Measurements from ENCODE around the gene ANKRD33B.

The ANKRD33B gene

DNA sequence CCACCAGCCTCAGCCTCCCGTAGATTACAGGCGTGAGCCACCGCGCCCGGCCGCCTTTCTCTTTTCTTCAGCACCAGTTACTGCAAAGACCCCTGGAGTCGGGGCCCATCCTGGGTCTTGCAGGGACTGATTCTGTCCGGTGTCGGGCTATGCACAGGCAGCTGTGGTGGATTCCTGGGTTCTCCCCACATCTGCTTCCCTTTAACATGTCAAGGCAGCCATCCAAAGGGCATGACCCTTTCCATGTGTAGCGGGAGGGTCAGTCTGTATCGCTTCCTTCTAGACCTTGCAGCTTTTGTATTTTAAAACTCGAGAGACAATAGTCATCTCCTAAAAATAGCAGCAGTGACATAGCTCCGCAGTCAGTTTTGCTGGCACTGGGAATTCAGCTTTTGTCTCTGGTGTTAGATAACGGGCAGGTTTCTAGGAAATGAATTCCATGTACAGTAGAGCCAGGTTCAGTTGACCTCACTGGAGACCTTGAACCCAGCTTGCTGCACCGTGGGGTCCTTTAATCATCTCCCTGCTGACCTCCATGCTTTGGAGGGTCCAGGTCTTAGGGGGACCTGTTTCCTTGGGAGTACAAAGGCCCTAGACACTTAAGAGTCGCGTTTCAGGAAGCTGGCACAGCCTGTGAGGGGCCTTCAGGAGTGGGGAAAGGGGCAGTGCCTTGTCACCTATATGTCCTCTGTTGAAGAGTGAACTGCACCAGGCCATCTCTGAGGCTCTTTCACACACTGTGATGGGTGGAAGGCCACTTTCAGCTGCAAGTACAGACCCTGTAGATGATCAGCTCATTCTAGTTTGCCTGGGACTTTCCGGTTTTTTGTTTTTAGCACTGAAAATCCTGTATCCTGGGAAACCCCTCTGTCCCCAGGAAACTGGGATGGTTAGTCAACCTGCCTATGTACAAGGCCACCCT, 13.8 kb downstream of the ANKRD33B start:
- no peak for DNase-seq (ENCODE audit: low read depth in 2 of 3, low spot score in 1 of 3)

GRCh38 chr5:10578293-10578665, 14.4 kb downstream of the ANKRD33B start:
- DNase-seq (ENCODE audit: low read depth in 2 of 3, low spot score in 1 of 3), result no peak

DNA sequence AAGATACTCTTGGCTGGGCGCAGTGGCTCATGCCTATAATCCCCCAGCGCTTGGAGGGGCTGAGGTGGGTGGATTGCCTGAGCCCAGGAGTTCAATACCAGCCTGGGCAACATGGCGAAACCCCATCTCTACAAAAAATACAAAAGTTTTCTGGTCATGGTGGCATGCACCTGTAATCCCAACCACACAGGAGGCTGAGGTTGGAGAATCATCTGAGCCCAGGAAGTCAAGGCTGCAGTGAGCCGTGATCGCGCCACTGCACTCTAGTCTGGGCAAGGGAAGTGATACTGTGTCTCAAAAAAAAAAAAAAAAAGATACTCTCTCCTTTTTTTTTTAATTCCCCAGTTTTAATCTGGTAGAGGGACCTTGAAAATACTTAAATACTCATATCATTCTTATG, 15.0 kb downstream of the ANKRD33B start:
- DNase-seq (ENCODE audit: low read depth in 2 of 3, low spot score in 1 of 3), result no peak

GRCh38 chr5:10579536-10580521, 16.0 kb downstream of the ANKRD33B start:
- no peak for DNase-seq (ENCODE audit: low read depth in 2 of 3, low spot score in 1 of 3)

DNA sequence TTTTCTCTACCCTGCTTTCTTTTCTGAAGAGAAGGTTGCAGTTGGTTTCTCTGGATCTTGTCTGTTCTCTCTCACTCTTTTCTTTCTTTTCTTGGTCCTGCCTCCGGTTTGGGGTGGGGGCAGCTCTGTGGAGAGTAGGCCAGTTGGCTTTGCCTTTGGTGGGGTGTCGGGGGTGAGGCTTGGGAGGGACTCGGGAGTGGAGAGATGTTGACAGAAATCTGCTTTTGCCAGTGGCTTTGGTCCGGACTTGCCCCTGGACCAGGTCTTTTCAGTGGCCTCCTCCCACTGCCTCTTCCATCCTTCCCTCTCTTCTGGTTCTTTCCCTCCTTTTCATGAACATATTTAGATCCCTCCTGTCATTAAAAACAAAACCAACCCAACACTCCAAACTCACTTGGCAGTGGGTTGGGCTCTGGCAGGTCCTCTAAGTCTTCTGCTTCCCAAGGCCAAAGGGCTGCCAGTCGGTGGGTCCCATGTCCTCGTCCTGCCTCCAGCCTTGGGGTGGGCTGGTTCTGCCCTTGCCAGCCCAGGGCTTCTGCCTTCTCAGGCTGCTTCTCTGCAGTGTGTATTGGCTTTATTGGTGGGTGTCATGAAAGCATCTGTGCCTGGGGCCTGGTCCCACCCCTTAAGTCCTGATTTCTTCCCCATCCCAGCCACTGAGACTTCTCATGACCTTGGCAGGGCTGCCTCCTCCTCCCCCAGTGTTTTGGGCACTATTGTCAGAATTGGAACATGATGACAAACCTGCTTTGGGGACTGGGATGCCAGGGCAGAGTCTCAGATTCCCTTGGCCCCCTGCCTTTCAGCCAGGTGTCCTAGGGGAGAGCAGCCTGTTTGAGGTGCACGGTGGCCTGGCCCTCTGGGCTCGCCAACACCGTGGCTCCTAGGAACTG, 16.9 kb downstream of the ANKRD33B start:
- DNase-seq (ENCODE audit: low read depth in 2 of 3, low spot score in 1 of 3), result no peak

GRCh38 chr5:10581424-10581748, 17.5 kb downstream of the ANKRD33B start:
- DNase-seq (ENCODE audit: low read depth in 2 of 3, low spot score in 1 of 3), result no peak

GRCh38 chr5:10581867-10582511, 18.1 kb downstream of the ANKRD33B start:
- DNase-seq (ENCODE audit: low read depth in 2 of 3, low spot score in 1 of 3), result no peak

DNA sequence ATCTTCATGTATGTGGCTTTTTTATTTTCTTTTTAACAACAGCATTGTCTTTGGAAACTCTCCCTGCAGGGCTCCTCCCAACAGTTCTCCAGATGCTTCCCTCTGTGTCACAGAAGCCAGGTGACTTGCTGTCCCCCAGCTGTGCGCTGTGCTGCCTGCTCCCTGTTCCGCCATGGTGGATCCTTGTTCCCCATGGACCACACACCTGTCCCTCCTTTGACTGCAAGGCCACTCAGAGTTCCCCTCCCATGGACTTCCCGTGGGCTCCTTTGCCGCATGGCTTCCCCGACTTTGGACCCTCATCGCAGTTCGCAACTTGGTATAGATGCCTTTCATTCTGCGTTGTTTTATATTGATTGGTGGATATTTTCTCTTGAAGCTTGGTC, 18.6 kb downstream of the ANKRD33B start:
- DNase-seq (ENCODE audit: low read depth in 2 of 3, low spot score in 1 of 3), result no peak

- DNase-seq (ENCODE audit: low read depth in 2 of 3, low spot score in 1 of 3), result no peak
Observed at GRCh38 chr5:10583663-10584572, 20.0 kb downstream of the ANKRD33B start.

DNA sequence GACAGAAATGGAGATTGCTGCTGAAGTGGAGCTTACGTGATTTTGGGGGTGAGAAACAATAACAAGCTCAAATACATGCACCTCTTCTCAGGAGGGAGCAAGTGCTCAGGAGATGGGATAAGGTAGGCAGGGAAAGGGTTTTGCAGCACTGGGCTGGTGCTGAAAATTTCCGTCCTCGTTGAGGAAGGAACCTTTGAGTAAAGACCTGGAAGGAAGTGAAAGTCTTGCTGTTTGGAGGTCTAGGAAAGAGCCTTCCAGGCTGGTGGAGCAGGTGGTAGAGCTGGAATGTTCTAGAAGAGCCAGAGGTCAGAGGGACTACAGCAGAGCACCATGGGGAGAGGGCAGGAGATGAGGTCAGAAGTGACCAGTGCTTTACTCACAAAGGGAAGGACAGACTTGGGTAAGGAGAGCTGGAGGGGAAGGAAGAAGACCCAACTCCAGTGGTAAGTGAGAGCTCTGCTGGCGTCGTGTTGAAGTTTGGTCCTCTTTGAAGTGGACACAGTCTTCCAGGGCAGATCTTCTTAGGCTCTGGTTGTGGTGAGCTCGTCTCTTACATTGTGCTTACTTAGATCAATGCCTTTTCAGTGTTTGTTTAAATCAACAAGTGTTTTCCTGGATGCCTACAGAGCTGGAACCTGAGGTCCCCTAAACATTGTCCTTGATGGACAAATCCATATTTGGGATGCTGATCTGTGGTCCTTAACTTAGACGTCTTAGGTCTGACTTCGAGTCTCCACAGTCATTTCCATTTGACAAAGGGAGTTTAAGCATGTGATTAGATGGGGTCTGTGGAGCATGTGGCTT, 21.0 kb downstream of the ANKRD33B start:
- no peak for DNase-seq (ENCODE audit: low read depth in 2 of 3, low spot score in 1 of 3)

DNA sequence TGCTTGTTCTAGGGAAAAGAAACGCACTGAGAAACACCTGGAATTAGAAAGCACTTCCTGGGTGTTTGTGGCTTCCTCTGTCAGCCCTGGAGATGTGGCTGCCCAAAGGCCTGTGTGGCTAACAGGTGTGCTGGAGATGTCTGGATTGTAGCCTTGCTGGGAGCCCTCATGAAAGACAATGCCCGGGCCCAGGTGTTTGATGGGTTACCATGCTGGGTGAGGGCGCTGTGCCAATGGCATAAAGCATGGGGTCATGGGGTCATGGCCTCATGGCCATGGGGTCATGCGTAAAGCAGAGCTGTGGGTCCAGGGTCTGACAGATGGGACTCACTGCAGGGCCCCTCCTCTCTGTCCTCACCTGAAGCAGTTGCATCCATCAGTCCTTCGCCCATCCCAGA, 21.6 kb downstream of the ANKRD33B start:
- no peak for DNase-seq (ENCODE audit: low read depth in 2 of 3, low spot score in 1 of 3)

DNA sequence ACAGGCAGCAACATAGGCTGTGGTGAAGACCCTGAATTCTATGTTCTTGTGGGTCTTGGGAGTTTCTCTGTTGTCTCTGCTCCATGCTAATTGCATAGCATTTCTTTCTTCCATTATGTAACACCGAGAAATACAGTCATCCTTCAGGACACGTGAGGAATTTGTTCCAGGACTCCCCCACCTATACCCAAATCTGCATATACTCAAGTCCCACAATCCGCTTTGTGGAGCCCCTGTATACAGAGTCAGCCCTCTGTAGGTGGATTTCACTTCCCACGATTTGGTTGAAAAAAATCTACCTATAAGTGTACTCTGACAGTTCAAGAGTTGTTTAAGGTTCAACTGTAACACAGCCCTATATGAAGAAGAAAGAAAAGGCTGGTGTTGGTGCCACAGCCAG, 22.1 kb downstream of the ANKRD33B start:
- DNase-seq (ENCODE audit: low read depth in 2 of 3, low spot score in 1 of 3), result no peak

- DNase-seq (ENCODE audit: low read depth in 2 of 3, low spot score in 1 of 3), result no peak
Observed at GRCh38 chr5:10586555-10586954, 22.7 kb downstream of the ANKRD33B start.

DNA sequence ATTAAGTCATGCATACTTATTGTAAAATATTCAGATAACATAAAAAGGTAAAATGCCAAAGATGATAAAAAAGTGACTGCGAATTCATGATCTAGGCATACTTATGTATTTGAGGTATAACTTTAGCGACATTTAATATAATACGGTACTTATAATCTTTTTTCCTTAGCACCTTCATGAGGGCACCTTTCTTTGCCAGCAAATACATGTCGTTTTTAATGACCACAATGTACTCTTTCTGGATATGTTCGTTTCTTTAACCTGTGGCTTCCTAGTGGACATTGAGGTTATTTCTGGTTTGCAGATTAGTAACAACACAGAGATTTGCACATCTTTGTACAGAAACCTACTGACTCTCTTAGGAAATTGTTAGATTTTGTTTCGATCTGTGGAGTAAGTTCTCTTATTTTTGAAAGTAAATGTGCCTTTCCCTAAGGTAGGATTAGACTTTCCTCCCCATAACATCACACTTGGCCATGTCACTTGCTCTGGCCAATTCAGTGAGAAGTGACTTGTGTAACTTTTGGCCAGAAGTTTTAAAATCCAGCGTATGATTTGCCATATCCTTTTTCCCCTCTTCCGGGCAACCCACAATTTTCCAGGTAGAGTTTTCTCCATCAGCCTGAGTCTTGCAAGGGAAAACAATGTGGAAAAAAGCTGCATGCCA, 24.4 kb downstream of the ANKRD33B start:
- DNase-seq (ENCODE audit: low read depth in 2 of 3, low spot score in 1 of 3), result no peak

GRCh38 chr5:10588779-10589447, 25.0 kb downstream of the ANKRD33B start:
- DNase-seq (ENCODE audit: low read depth in 2 of 3, low spot score in 1 of 3), result no peak

DNA sequence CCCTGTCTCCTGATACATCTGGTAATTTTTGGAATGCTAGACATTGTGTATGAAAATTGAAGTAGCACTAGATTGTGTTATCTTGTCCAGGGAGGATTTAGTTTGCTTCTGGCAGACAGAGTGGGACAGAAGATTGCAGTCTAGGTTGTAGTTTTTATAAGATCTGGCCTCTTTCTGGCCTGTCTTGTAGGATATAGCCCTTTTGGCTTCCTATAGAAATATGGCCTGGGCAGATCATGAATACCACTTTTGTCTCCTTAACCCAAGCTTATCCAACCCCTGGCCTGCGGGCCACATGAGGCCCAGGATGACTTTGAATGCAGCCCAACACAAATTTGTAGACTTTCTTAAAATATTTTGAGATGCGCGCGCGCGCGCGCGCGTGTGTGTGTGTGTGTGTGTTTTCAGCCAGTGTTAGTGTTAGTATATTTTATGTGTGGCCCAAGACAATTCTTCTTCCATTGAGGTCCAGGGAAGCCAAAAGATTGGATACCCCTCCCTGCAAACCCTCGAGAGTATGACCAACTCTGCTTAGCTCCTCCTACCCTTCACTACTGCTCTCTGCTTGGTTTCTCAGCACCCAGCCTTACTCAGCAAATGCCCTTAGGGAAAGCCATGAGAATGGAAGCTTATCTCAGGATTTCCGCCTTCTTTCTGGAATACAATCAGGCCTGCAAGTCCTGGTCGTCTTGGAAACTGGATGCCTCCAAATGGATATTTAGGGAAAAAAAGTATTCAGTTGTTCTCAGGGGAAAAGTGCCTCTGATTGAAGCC, 26.5 kb downstream of the ANKRD33B start:
- no peak for DNase-seq (ENCODE audit: low read depth in 2 of 3, low spot score in 1 of 3)

DNA sequence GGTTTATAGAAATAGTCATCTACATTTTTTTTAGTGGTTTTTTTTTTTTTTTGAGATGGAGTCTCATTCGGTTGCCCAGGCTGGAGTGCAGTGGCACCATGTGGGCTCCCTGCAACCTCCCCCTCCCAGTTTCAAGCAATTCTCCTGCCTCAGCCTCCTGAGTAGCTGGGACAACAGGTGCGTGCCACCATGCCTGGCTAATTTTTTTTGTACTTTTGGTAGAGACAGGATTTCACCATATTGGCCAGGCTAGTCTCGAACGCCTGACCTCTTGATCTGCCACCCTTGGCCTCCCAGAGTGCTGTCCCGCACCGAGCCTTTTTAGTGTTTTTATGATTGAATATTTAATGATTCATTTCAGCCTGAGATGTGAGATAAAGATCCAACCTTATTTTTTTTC, 27.3 kb downstream of the ANKRD33B start:
- DNase-seq (ENCODE audit: low read depth in 2 of 3, low spot score in 1 of 3), result no peak

All from stimulated activated CD4-positive, alpha-beta T cell treated with anti-CD3 and anti-CD28 coated beads, Interleukin-12 subunit alpha, Interleukin-12 subunit beta, amount 100 ng/mL, for 48 hours (primary cell).